Measurements from ENCODE around the gene SV2B. TPM values are rescaled to one million over a fixed set of nuclear protein-coding genes. Genes with fewer than 3 reads are reported as not detected.

The SV2B gene
- total and polyA plus RNA-seq, 2 donors (not counting 1 experiment from before 2014, with no cell fraction given), result under 0.01 TPM; not detected in 1

- H3K27me3 ChIP-seq (ENCODE audit: control insufficient read depth, insufficient read depth, low read length), result no peaks in the 10 kb centered on the region
- no peak overlapping the region for H3K27ac ChIP-seq (ENCODE audit: insufficient read depth, low read length)
- H3K4me1 ChIP-seq (ENCODE audit: control insufficient read depth, extremely low read depth, insufficient read depth, low read length), result no peaks in the 10 kb centered on the region
Observed at GRCh38 chr15:91128016-91128415, 28.0 kb downstream of the SV2B start.

DNA sequence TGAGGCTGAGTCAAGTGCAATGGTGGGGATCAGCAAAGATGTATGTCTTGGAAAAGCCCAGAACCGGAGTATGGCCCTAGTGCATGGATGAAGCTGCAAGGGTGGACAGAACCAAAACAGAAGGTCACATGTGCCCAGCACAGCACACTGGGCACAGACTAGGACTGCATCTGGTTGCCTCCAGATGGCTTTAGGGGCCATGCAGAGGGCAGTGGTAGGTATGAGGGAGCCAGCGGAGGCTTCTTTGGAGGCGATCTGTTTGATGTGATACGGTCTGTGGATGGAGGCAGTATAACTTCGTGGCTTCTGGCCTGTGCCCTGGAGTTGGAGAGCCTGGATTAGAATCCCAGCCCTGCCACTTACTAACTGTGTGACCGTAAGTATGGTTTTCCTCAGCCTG, 29.4 kb downstream of the SV2B start:
- no peak overlapping the region for H3K9ac ChIP-seq (ENCODE audit: insufficient read depth, low read length)
- no peak overlapping the region for H2AFZ ChIP-seq (ENCODE audit: low read length)
- H3K27ac ChIP-seq (ENCODE audit: insufficient read depth, low read length), result no peak overlapping the region
- no peaks in the 10 kb centered on the region for H3K36me3 ChIP-seq (ENCODE audit: control insufficient read depth, insufficient read depth, low read length)
- no peaks in the 10 kb centered on the region for H3K27me3 ChIP-seq (ENCODE audit: control insufficient read depth, insufficient read depth, low read length)
- no peak overlapping the region for H3K4me2 ChIP-seq (ENCODE audit: extremely low read depth, insufficient read depth, low read length)
- DNase-seq (ENCODE audit: low read depth in 2 of 2), result no peak
- H4K20me1 ChIP-seq (ENCODE audit: control insufficient read depth, extremely low read depth, insufficient read depth, low read length), result no peaks in the 10 kb centered on the region
- H3K4me3 ChIP-seq (replicated peaks in 1 of 4; ENCODE audit: control extremely low read depth in 1 of 4, insufficient read depth in 1 of 4, low read depth in 3 of 4, low read length in 4 of 4), result no peak overlapping the region
- no peaks in the 10 kb centered on the region for H3K4me1 ChIP-seq (ENCODE audit: control insufficient read depth, extremely low read depth, insufficient read depth, low read length)
- no peaks in the 10 kb centered on the region for H3K79me2 ChIP-seq (ENCODE audit: control insufficient read depth, insufficient read depth, low read length)
- no peak for TF ChIP-seq EZH2 (IDR thresholded peaks at IDR 0.05; ENCODE audit: low read length, missing control alignments)
- TF ChIP-seq CTCF (conservative IDR thresholded peaks at IDR 0.05 in 1 of 2, IDR thresholded peaks at IDR 0.05 in 1 of 2; ENCODE audit: low read depth in 1 of 2, low read length in 2 of 2), result no peak
- H3K9me3 ChIP-seq (ENCODE audit: control insufficient read depth, insufficient read depth, low read depth, low read length), result no peaks in the 10 kb centered on the region

More at GRCh38 chr15:91128016-91128415, 28.0 kb downstream of the SV2B start:
- Histone ChIP-seq H3K79me2 (ENCODE audit: control insufficient read depth, insufficient read depth, low read length) (no peaks in the 10 kb centered on the region), H3K4me3 (replicated peaks in 1 of 4; ENCODE audit: control extremely low read depth in 1 of 4, insufficient read depth in 1 of 4, low read depth in 3 of 4, low read length in 4 of 4) (no peak overlapping the region), H3K4me2 (ENCODE audit: extremely low read depth, insufficient read depth, low read length) (no peak overlapping the region), H3K36me3 (ENCODE audit: control insufficient read depth, insufficient read depth, low read length) (no peaks in the 10 kb centered on the region), H2AFZ (ENCODE audit: low read length) (no peak overlapping the region), H3K9ac (ENCODE audit: insufficient read depth, low read length) (no peak overlapping the region), H3K9me3 (ENCODE audit: control insufficient read depth, insufficient read depth, low read depth, low read length) (no peaks in the 10 kb centered on the region), H4K20me1 (ENCODE audit: control insufficient read depth, extremely low read depth, insufficient read depth, low read length) (no peaks in the 10 kb centered on the region)
- no peak for DNase-seq (ENCODE audit: low read depth in 2 of 2)
- TF ChIP-seq CTCF (conservative IDR thresholded peaks at IDR 0.05 in 1 of 2, IDR thresholded peaks at IDR 0.05 in 1 of 2; ENCODE audit: low read depth in 1 of 2, low read length in 2 of 2) (no peak), EZH2 (IDR thresholded peaks at IDR 0.05; ENCODE audit: low read length, missing control alignments) (no peak)

GRCh38 chr15:91132079-91132478, 32.0 kb downstream of the SV2B start:
- TF ChIP-seq CTCF (conservative IDR thresholded peaks at IDR 0.05 in 1 of 2, IDR thresholded peaks at IDR 0.05 in 1 of 2; ENCODE audit: low read depth in 1 of 2, low read length in 2 of 2) (no peak), EZH2 (IDR thresholded peaks at IDR 0.05; ENCODE audit: low read length, missing control alignments) (no peak)
- Histone ChIP-seq H3K4me1 (ENCODE audit: control insufficient read depth, extremely low read depth, insufficient read depth, low read length) (no peaks in the 10 kb centered on the region), H3K27ac (ENCODE audit: insufficient read depth, low read length) (no peak overlapping the region)

More at GRCh38 chr15:91132079-91132478, 32.0 kb downstream of the SV2B start:
- no peak for DNase-seq (ENCODE audit: low read depth in 2 of 2)
- no peak overlapping the region for H3K9ac ChIP-seq (ENCODE audit: insufficient read depth, low read length)
- no peak overlapping the region for H2AFZ ChIP-seq (ENCODE audit: low read length)
- no peaks in the 10 kb centered on the region for H3K9me3 ChIP-seq (ENCODE audit: control insufficient read depth, insufficient read depth, low read depth, low read length)
- no peaks in the 10 kb centered on the region for H3K79me2 ChIP-seq (ENCODE audit: control insufficient read depth, insufficient read depth, low read length)
- H3K4me2 ChIP-seq (ENCODE audit: extremely low read depth, insufficient read depth, low read length), result no peak overlapping the region
- no peaks in the 10 kb centered on the region for H3K27me3 ChIP-seq (ENCODE audit: control insufficient read depth, insufficient read depth, low read length)
- no peak overlapping the region for H3K4me3 ChIP-seq (replicated peaks in 1 of 4; ENCODE audit: control extremely low read depth in 1 of 4, insufficient read depth in 1 of 4, low read depth in 3 of 4, low read length in 4 of 4)
- no peaks in the 10 kb centered on the region for H3K36me3 ChIP-seq (ENCODE audit: control insufficient read depth, insufficient read depth, low read length)
- no peaks in the 10 kb centered on the region for H4K20me1 ChIP-seq (ENCODE audit: control insufficient read depth, extremely low read depth, insufficient read depth, low read length)
